Psoas muscle (tissue), 8 donors: ENCODE data around the gene CUX1. TPM values are rescaled to one million over a fixed set of nuclear protein-coding genes. Genes with fewer than 3 reads are reported as not detected.
A peak's percentile ranks its signal among the peaks of the same experiment; 100 is the strongest.

Experiments
- ATAC-seq, 4 donors: fragments of 200-7000 bp; cut with Tn5 transposase; one replicate each; pipeline ENCODE4 v1.9.1; 2020; ENCODE audit warnings: moderate library complexity in 3 of 4, mild to moderate bottlenecking in 2 of 4
- DNase-seq, 2 donors: peaks; one replicate each; pipeline ENCODE4 v3.0.0-alpha.2; 2020
- H3K27ac ChIP-seq: fragments of 200-600 bp; one replicate; pipeline ENCODE4 v1.8.0; 2022
- H3K27me3 ChIP-seq, 3 donors: fragments of 200-600 bp in 1 of 3; one replicate each; pipeline versions ENCODE4 v1.6.1 to v1.8.0; 2013 to 2022; ENCODE audit warnings: low read length in 2 of 3, mild to moderate bottlenecking in 2 of 3, moderate library complexity in 1 of 3; ENCODE audit not compliant: insufficient read depth in 3 of 3
- H3K36me3 ChIP-seq, 2 donors: fragments of 200-600 bp in 1 of 2; one replicate each; pipeline versions ENCODE4 v1.6.1 to v1.8.0; 2013 to 2022; ENCODE audit warnings: low read depth in 1 of 2, mild to moderate bottlenecking in 1 of 2, moderate library complexity in 1 of 2; ENCODE audit not compliant: insufficient read depth in 1 of 2
- H3K4me1 ChIP-seq: fragments of 200-600 bp; one replicate; pipeline ENCODE4 v1.8.0; 2022
- H3K4me3 ChIP-seq: fragments of 200-600 bp; one replicate; pipeline ENCODE4 v1.8.0; 2022; ENCODE audit warnings: mild to moderate bottlenecking
- H3K9me3 ChIP-seq: fragments of 200-600 bp; one replicate; pipeline ENCODE4 v1.8.0; 2022
- WGBS, 3 donors: extraction: QIAGEN DNeasy Blood & Tissue Kit; methylation state at CpG; one replicate each; pipeline versions ENCODE4 v1.1.6 to v1.1.7; 2013; 5-methylcytosine and 5-hydroxymethylcytosine counted together
- intact Hi-C, 2 donors: fragments of 100-400 bp; cut with DNase I; formaldehyde crosslinking; loops; one replicate each; pipeline versions ENCODE4 v1.11.0 to v1.14.2; 2022
- polyA plus RNA-seq, 3 donors: library from polyadenylated mRNA; stranded (reverse); fragments of 200-250 nt; gene quantifications; one replicate each; pipeline ENCODE4 v1.2.3, GENCODE V29; 2013
- total RNA-seq, 4 donors: library from RNA; stranded (reverse); fragmentation: NEBNext Ultra II Directional in 2 of 4; extraction: Animal tissue kit (Norgen Biotek cat#: 25700) in 2 of 4; gene quantifications; one replicate each; pipeline versions ENCODE4 v1.2.1 to v1.2.4, GENCODE V29; 2021 to 2023
- TF ChIP-seq, protein P1 (sequence below): fragments of 200-600 bp; IDR thresholded peaks from one replicate; pipeline ENCODE4 v1.8.0; 2022; ENCODE audit warnings: antibody characterized with exemption
- donor health status: healthy with polysubstance abuse.
- donor health status: DM: no; HTN: no; CAD: no; lungs with moderate emphysema.
- donor health status: Bipolar disorder and iron deficiency.
- donor health status: healthy.
- donor health status: DM: yes; HTN: yes; CAD: no.
- donor health status: DM: no; HTN: no; CAD: no.
- donor health status: DM: no; HTN: no; CAD: no.
- donor health status: DM: yes; HTN: yes; CAD: no.

Gene CUX1
- total and polyA plus RNA-seq, 7 donors: 12.5 to 95.6 (median 72.4) TPM

DNA sequence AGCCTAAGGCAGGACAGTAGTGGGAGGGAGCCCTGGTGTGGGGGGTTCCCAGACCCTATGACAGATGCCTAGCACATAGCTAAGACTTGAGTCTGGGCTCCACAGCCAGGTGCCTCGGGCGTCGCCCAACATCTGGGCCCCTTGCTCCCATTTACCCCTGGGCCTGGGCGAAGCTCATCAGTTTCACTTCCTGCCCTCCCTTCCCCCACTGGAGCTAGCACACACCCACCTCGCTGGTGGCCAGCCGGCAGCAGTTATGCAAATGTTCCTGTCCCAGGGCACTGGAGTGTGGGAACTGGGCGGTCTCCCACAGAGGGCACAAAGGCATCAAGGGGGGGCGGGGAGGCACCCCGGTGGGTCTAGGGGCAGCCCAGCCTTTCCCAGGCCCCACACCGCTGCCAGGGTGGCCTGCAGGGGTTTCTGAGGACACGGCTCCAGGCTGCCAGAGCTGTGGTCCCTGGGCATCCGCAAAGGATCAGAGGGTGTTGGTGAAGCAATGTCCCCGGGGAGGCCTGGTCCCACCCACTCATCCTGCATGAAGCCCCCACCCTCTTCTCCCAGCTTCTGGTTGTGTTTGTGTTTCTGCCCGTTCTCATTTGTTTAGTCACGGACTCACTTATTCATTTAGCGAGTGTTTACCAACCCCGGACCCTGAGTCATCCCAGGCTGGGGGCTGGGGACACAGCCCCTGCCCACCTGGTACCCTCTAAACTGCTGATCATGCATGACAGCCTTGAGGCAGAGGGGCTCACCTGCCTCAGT is 489.7 kb downstream of the CUX1 start:
- peaks cover 43% of the 10 kb centered on the region for H3K4me1 ChIP-seq
- DNase-seq: peak; percentile 69 to 90
- H3K36me3 ChIP-seq: peaks cover 0 to 19% of the 10 kb centered on the region in 2 donors
- TF ChIP-seq, protein P1, sequence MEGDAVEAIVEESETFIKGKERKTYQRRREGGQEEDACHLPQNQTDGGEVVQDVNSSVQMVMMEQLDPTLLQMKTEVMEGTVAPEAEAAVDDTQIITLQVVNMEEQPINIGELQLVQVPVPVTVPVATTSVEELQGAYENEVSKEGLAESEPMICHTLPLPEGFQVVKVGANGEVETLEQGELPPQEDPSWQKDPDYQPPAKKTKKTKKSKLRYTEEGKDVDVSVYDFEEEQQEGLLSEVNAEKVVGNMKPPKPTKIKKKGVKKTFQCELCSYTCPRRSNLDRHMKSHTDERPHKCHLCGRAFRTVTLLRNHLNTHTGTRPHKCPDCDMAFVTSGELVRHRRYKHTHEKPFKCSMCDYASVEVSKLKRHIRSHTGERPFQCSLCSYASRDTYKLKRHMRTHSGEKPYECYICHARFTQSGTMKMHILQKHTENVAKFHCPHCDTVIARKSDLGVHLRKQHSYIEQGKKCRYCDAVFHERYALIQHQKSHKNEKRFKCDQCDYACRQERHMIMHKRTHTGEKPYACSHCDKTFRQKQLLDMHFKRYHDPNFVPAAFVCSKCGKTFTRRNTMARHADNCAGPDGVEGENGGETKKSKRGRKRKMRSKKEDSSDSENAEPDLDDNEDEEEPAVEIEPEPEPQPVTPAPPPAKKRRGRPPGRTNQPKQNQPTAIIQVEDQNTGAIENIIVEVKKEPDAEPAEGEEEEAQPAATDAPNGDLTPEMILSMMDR: no peak
- H3K27ac ChIP-seq: peak overlapping the region; percentile 60
- intact Hi-C loops: no loop called here
- WGBS, 3 donors: 25 to 36% (median 30%) methylated on average over 16 to 17 of the region's 17 CpGs
- peak; percentile 53 to 73 (median 72) for ATAC-seq
- no peaks in the 10 kb centered on the region for H3K9me3 ChIP-seq
- no peaks in the 10 kb centered on the region for H3K27me3 ChIP-seq
- peak overlapping the region; percentile 41 for H3K4me3 ChIP-seq

DNA sequence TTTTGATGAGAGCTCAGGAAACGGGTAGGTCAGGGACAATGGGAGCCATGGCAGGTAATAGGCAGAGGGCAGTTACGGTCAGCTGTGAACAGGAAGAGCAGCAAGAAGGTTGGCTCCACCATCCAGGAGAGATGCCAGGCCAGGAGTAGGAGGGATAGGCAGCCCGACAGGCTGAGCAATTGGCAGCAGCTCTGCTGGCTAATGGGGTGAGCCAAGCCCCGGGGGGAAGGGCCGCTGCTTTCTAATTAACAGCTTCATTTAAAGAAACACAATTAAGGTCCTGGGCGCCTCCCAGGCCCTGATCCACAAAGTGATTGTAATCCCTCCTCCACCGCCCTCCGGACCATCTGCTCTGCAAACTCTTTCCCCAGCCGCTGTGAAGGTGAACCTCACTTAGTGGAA is 493.0 kb downstream of the CUX1 start:
- peaks cover 0 to 33% of the 10 kb centered on the region in 2 donors for H3K36me3 ChIP-seq
- ATAC-seq: no peak
- WGBS, 3 donors: 50 to 62% (median 57%) methylated on average over 9 of the region's 9 CpGs
- TF ChIP-seq, protein P1: no peak
- H3K4me3 ChIP-seq: no peak overlapping the region
- H3K27me3 ChIP-seq: no peaks in the 10 kb centered on the region
- intact Hi-C loops: no loop called here
- no peak for DNase-seq
- H3K4me1 ChIP-seq: peaks cover 15% of the 10 kb centered on the region
- no peaks in the 10 kb centered on the region for H3K9me3 ChIP-seq
- no peak overlapping the region for H3K27ac ChIP-seq

DNA sequence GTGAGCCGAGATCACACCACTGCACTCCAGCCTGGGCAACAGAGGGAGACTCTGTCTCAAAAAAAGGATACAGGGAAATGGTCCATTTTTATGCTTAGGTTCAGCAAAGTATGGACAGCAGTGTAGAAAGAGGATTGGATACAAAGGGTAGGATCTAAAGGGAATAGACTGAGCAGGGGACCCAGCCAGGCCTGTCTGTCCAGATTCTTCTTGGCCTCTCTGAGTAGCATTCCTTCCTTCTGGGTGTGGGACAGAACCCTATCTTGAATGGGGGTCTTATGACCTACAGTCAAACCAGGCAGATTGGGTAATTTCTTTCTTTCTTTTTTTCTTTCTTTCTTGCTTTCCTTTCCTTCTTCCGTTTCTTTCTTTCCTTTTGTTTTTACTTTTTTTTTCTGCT is 494.9 kb downstream of the CUX1 start:
- Histone ChIP-seq H3K36me3 (peaks cover 0 to 36% of the 10 kb centered on the region in 2 donors), H3K9me3 (no peaks in the 10 kb centered on the region), H3K27me3 (no peaks in the 10 kb centered on the region), H3K4me3 (no peak overlapping the region), H3K27ac (no peak overlapping the region), H3K4me1 (peaks cover 5% of the 10 kb centered on the region)
- no peak for ATAC-seq
- intact Hi-C loops: no loop called here
- 89 to 97% (median 92%) methylated on average over 2 of the region's 2 CpGs for WGBS, 3 donors
- TF ChIP-seq, protein P1: no peak
- no peak for DNase-seq

DNA sequence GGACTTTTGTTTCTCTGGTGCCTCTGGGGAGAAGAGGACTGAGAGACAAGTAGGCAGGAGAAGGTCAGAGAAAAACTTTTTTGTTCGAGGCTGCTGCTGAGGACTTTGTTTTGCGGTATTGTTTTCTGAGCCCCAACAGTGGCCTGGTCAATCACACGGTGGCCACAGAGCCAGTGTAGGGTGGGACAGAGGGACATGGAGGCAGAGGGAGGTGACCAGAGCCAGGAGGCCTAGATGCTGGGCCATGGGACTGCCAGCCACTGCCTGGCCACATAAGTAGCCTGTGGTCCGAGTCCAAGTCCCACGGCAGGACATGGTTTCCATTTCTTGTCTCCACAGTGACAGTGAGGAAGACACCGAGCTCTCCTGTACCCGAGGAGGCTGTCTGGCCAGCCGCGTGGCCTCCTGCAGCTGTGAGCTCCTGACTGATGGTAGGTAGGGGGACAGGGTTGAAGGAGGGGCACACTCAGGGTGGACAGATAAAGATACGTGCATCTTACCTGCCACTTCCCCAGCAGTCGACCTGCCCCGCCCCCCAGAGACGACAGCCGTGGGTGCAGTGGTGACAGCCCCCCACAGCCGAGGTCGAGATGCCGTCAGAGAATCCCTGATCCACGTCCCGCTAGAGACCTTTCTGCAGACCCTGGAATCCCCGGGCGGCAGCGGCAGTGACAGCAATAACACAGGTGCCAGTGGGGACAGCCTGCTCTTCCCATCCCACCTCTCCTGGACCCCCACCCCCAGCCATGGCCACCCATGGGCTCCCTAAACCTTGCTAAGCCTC is 496.8 kb downstream of the CUX1 start:
- H3K27ac ChIP-seq: no peak overlapping the region
- 85 to 92% (median 89%) methylated on average over 21 to 22 of the region's 22 CpGs for WGBS, 3 donors
- H3K4me3 ChIP-seq: no peak overlapping the region
- TF ChIP-seq, protein P1: no peak
- intact Hi-C loops: no loop called here
- H3K9me3 ChIP-seq: no peaks in the 10 kb centered on the region
- DNase-seq: no peak
- no peak for ATAC-seq
- no peaks in the 10 kb centered on the region for H3K4me1 ChIP-seq
- no peaks in the 10 kb centered on the region for H3K27me3 ChIP-seq
- H3K36me3 ChIP-seq: peaks cover 0 to 39% of the 10 kb centered on the region in 2 donors
